ENCODE data around the gene SPPL3.
"Not testable (repeated sequence)": the region's sequence is repeated elsewhere in the genome, so short reads cannot be mapped to it uniquely, and the experiment has no call there.

Gene SPPL3

GRCh38 chr12:120814203-120814902 lies 89.8 kb downstream of the SPPL3 start:
- no peak for DNase-seq

GRCh38 chr12:120813588-120814153 lies 90.5 kb downstream of the SPPL3 start:
- no peak for DNase-seq

GRCh38 chr12:120810021-120810420 lies 94.1 kb downstream of the SPPL3 start:
- DNase-seq = no peak

GRCh38 chr12:120804428-120804827 lies 99.7 kb downstream of the SPPL3 start:
- no peak for DNase-seq

GRCh38 chr12:120801146-120801545 lies 103.0 kb downstream of the SPPL3 start:
- no peak for DNase-seq

GRCh38 chr12:120800665-120801064 lies 103.5 kb downstream of the SPPL3 start:
- DNase-seq = peak; percentile 42

- no peak for DNase-seq
These were observed 104.7 kb downstream of the SPPL3 start for GRCh38 chr12:120799243-120800045.

- no peak for DNase-seq
These were observed 105.5 kb downstream of the SPPL3 start for GRCh38 chr12:120798696-120799095.

- DNase-seq = peak; percentile 65
These were observed 106.2 kb downstream of the SPPL3 start for GRCh38 chr12:120797677-120798642.

GRCh38 chr12:120795441-120796178 lies 108.5 kb downstream of the SPPL3 start:
- DNase-seq = no peak

GRCh38 chr12:120793357-120793756 lies 110.8 kb downstream of the SPPL3 start:
- no peak for DNase-seq

- DNase-seq = not testable (repeated sequence)
These were observed 111.7 kb downstream of the SPPL3 start for GRCh38 chr12:120792456-120792855.

- DNase-seq = no peak
These were observed 112.4 kb downstream of the SPPL3 start for GRCh38 chr12:120791669-120792176.

- no peak for DNase-seq
These were observed 114.0 kb downstream of the SPPL3 start for GRCh38 chr12:120790114-120790513.

GRCh38 chr12:120787889-120788288 lies 116.3 kb downstream of the SPPL3 start:
- no peak for DNase-seq

GRCh38 chr12:120784804-120785203 lies 119.4 kb downstream of the SPPL3 start:
- DNase-seq = peak; percentile 69

GRCh38 chr12:120783197-120783596 lies 121.0 kb downstream of the SPPL3 start:
- DNase-seq = peak; percentile 80

GRCh38 chr12:120775862-120776552 lies 128.2 kb downstream of the SPPL3 start:
- DNase-seq = no peak

GRCh38 chr12:120774169-120774916 lies 129.8 kb downstream of the SPPL3 start:
- DNase-seq = no peak

- no peak for DNase-seq
These were observed 133.1 kb downstream of the SPPL3 start for GRCh38 chr12:120771097-120771496.
